HepG2 (cell line): ENCODE data around the gene ABT1. TPM values are rescaled to one million over a fixed set of nuclear protein-coding genes. Genes with fewer than 3 reads are reported as not detected.

ENCODE experiments used
- AGO1 ChIP-seq: fragments of 200-400 bp; formaldehyde crosslinking; IDR thresholded peaks from 2 replicates; pipeline ENCODE4 v1.6.1; 2017; ENCODE audit warnings: mild to moderate bottlenecking, low read depth, low read length, moderate library complexity; ENCODE audit not compliant: poor library complexity, severe bottlenecking
- CREB1 ChIP-seq, 2 experiments: fragments of 450-650 bp in 1 of 2; IDR thresholded peaks; 2 replicates each; pipeline ENCODE4 v1.6.1; 2016 to 2017; ENCODE audit warnings: control low read depth in 1 of 2, mild to moderate bottlenecking in 1 of 2, missing compliant biosample characterization in 1 of 2, missing genetic modification characterization in 1 of 2
- HOXA3 ChIP-seq: sonication (generic); formaldehyde crosslinking; IDR thresholded peaks from 2 replicates; pipeline ENCODE4 v1.5.0; 2020; ENCODE audit warnings: missing genetic modification reagents
- KMT2B ChIP-seq: IDR thresholded peaks from 2 replicates; pipeline ENCODE4 v1.6.1; 2016; ENCODE audit warnings: missing genetic modification reagents, missing compliant biosample characterization
- NAIF1 ChIP-seq: sonication (generic); formaldehyde crosslinking; IDR thresholded peaks from 2 replicates; pipeline ENCODE4 v1.5.0; 2020; ENCODE audit warnings: mild to moderate bottlenecking, missing genetic modification reagents, borderline replicate concordance
- SOX6 ChIP-seq, 2 experiments: fragments of 450-650 bp in 1 of 2; sonication (generic) in 1 of 2; formaldehyde crosslinking in 1 of 2; IDR thresholded peaks; 2 replicates each; pipeline versions ENCODE4 v1.4.0 to v1.6.1; 2017 to 2020; ENCODE audit warnings: antibody characterized with exemption in 1 of 2, mild to moderate bottlenecking in 1 of 2, missing genetic modification reagents in 1 of 2
- SUZ12 ChIP-seq: fragments of 150-350 bp; IDR thresholded peaks from 2 replicates; pipeline ENCODE4 v1.6.1; 2014; ENCODE audit warnings: low read depth, low read length
- ZNF124 ChIP-seq: sonication (generic); formaldehyde crosslinking; IDR thresholded peaks from 2 replicates; pipeline ENCODE4 v1.4.0; 2020; ENCODE audit warnings: missing genetic modification reagents
- ZNF138 ChIP-seq: sonication (generic); formaldehyde crosslinking; IDR thresholded peaks from 2 replicates; pipeline ENCODE4 v1.5.0; 2020; ENCODE audit warnings: mild to moderate bottlenecking, low read depth, missing genetic modification reagents
- ZNF205 ChIP-seq: IDR thresholded peaks from 2 replicates; pipeline ENCODE4 v1.6.1; 2018; ENCODE audit warnings: missing biosample characterization, missing genetic modification reagents
- ZNF331 ChIP-seq: sonication (generic); formaldehyde crosslinking; IDR thresholded peaks from 2 replicates; pipeline ENCODE4 v1.4.0; 2020; ENCODE audit warnings: missing genetic modification reagents
- ZNF484 ChIP-seq: sonication (generic); formaldehyde crosslinking; IDR thresholded peaks from 2 replicates; pipeline ENCODE4 v1.5.1; 2020; ENCODE audit warnings: mild to moderate bottlenecking, low read depth, missing genetic modification reagents, borderline replicate concordance
- ZNF660 ChIP-seq: sonication (generic); formaldehyde crosslinking; IDR thresholded peaks from 2 replicates; pipeline ENCODE4 v1.5.1; 2020; ENCODE audit warnings: mild to moderate bottlenecking, low read depth, missing genetic modification reagents, borderline replicate concordance
- polyA plus RNA-seq, 8 experiments: library from polyadenylated mRNA; depleted of rRNA in 3 of 8; stranded (reverse) in 7 of 8; unstranded in 1 of 8; fragments of >200 nt; fragmentation: Illumina TruSeq in 4 of 8; extraction: Trizol in 4 of 8; gene quantifications; 2 replicates each; pipeline versions ENCODE4 v1.2.1 to v1.2.3, GENCODE V29; 2011 to 2016; ENCODE audit warnings: low read depth in 4 of 8, missing spikeins in 1 of 8, mixed read lengths in 1 of 8; ENCODE audit not compliant: insufficient read depth in 1 of 8
- total RNA-seq, 5 experiments: library from RNA; depleted of rRNA; stranded (reverse); fragments of >200 nt; fragmentation: Illumina TruSeq; extraction: Trizol; gene quantifications; 2 replicates each; pipeline ENCODE4 v1.2.3, GENCODE V29; 2016; ENCODE audit warnings: low read depth in 1 of 5
- TF ChIP-seq, protein P1 (sequence below): sonication (generic); formaldehyde crosslinking; IDR thresholded peaks from 2 replicates; pipeline ENCODE4 v1.4.0; 2020; ENCODE audit warnings: missing genetic modification reagents, borderline replicate concordance
- TF ChIP-seq, protein P2 (sequence below): sonication (generic); formaldehyde crosslinking; IDR thresholded peaks from 2 replicates; pipeline ENCODE4 v1.4.0; 2020; ENCODE audit warnings: missing genetic modification reagents
- TF ChIP-seq, protein P3 (sequence below): IDR thresholded peaks from 2 replicates; pipeline ENCODE4 v1.6.1; 2018; ENCODE audit warnings: missing genetic modification reagents, mild to moderate bottlenecking, missing compliant biosample characterization

Gene ABT1
- total and polyA plus RNA-seq, 2 of the 13 experiments (the other 11 are each of a cell fraction or from before 2014, with no cell fraction given), result 38.4 TPM

DNA sequence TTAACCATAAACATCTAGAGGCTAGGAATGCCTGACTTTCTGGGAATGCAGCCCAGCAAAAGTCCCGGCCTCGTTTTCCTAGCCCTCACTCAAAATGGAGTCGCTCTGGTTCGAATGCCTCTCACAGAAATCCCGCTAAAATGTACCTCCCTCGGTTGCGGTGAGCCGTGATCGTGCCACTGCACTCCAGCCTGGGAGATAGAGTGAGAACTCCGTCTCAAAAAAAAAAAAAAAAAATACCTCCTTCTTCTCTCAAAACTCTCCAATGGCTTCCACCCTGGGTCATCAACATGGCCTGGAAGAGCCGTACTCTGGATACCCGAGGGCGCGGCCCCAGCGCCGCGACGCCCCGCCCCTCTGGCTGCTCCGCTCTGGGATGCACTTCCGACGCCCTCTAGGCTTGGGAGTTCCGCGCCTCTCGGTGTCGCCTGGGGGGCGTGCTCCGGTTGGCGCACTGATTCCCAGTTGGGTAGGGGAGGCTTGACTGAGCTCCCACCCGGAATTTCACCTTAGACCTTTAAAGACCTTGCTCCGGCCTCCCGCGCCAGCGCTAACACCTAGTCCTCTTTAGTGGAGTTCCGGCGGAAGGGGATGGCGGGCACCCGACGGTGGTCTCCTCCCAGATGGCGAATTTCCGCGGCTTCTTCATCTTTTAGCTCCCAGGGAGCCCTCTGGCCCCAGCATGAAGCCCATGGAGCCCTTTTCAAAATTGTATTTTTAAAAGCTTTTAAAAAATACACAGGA, 46.3 kb upstream of the ABT1 start (continued):
- no peak for TF ChIP-seq CREB1 (IDR thresholded peaks at IDR 0.05)
- TF ChIP-seq CREB1 (CRISPR knock-in tag; IDR thresholded peaks at IDR 0.05), result peak; percentile 56; the same call in 1 of the 2 replicates
- TF ChIP-seq HOXA3 (CRISPR knock-in tag), result peak; percentile 91
- TF ChIP-seq ZNF205 (CRISPR knock-in tag), result 0 out of 2 replicates have a peak, but pooled peaks have one; percentile 54
- no peak for TF ChIP-seq ZNF138
- no peak for TF ChIP-seq ZNF660 (CRISPR knock-in tag)
- TF ChIP-seq ZNF124 (CRISPR knock-in tag), result peak; percentile 36; the same call in 1 of the 2 replicates
- TF ChIP-seq ZNF331 (CRISPR knock-in tag), result peak; percentile 86
- TF ChIP-seq, protein P1, sequence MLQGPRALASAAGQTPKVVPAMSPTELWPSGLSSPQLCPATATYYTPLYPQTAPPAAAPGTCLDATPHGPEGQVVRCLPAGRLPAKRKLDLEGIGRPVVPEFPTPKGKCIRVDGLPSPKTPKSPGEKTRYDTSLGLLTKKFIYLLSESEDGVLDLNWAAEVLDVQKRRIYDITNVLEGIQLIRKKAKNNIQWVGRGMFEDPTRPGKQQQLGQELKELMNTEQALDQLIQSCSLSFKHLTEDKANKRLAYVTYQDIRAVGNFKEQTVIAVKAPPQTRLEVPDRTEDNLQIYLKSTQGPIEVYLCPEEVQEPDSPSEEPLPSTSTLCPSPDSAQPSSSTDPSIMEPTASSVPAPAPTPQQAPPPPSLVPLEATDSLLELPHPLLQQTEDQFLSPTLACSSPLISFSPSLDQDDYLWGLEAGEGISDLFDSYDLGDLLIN (CRISPR knock-in tag), result peak; percentile 89; the same call in 1 of the 2 replicates
- TF ChIP-seq SUZ12, result no peak
- TF ChIP-seq SOX6 (IDR thresholded peaks at IDR 0.05), result no peak
- peak; percentile 75 for TF ChIP-seq SOX6 (CRISPR knock-in tag; IDR thresholded peaks at IDR 0.05)
- TF ChIP-seq ZNF484, result no peak
- peak; percentile 45 for TF ChIP-seq AGO1
- 0 out of 2 replicates have a peak, but pooled peaks have one; percentile 14 for TF ChIP-seq KMT2B (CRISPR knock-in tag)
- no peak for TF ChIP-seq NAIF1 (CRISPR knock-in tag)
- TF ChIP-seq, protein P2, sequence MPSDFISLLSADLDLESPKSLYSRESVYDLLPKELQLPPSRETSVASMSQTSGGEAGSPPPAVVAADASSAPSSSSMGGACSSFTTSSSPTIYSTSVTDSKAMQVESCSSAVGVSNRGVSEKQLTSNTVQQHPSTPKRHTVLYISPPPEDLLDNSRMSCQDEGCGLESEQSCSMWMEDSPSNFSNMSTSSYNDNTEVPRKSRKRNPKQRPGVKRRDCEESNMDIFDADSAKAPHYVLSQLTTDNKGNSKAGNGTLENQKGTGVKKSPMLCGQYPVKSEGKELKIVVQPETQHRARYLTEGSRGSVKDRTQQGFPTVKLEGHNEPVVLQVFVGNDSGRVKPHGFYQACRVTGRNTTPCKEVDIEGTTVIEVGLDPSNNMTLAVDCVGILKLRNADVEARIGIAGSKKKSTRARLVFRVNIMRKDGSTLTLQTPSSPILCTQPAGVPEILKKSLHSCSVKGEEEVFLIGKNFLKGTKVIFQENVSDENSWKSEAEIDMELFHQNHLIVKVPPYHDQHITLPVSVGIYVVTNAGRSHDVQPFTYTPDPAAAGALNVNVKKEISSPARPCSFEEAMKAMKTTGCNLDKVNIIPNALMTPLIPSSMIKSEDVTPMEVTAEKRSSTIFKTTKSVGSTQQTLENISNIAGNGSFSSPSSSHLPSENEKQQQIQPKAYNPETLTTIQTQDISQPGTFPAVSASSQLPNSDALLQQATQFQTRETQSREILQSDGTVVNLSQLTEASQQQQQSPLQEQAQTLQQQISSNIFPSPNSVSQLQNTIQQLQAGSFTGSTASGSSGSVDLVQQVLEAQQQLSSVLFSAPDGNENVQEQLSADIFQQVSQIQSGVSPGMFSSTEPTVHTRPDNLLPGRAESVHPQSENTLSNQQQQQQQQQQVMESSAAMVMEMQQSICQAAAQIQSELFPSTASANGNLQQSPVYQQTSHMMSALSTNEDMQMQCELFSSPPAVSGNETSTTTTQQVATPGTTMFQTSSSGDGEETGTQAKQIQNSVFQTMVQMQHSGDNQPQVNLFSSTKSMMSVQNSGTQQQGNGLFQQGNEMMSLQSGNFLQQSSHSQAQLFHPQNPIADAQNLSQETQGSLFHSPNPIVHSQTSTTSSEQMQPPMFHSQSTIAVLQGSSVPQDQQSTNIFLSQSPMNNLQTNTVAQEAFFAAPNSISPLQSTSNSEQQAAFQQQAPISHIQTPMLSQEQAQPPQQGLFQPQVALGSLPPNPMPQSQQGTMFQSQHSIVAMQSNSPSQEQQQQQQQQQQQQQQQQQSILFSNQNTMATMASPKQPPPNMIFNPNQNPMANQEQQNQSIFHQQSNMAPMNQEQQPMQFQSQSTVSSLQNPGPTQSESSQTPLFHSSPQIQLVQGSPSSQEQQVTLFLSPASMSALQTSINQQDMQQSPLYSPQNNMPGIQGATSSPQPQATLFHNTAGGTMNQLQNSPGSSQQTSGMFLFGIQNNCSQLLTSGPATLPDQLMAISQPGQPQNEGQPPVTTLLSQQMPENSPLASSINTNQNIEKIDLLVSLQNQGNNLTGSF (CRISPR knock-in tag), result no peak
- TF ChIP-seq, protein P3, sequence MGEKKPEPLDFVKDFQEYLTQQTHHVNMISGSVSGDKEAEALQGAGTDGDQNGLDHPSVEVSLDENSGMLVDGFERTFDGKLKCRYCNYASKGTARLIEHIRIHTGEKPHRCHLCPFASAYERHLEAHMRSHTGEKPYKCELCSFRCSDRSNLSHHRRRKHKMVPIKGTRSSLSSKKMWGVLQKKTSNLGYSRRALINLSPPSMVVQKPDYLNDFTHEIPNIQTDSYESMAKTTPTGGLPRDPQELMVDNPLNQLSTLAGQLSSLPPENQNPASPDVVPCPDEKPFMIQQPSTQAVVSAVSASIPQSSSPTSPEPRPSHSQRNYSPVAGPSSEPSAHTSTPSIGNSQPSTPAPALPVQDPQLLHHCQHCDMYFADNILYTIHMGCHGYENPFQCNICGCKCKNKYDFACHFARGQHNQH (CRISPR knock-in tag), result peak; percentile 93
